Activated CD8-positive, alpha-beta memory T cell treated with anti-CD3 and anti-CD28 coated beads, Interleukin-2, amount 50 U/mL, for 4 hours (primary cell): ENCODE measurements around the gene RNF20.
A peak's percentile ranks its signal among the peaks of the same experiment; 100 is the strongest.
"Not testable (repeated sequence)": the region's sequence is repeated elsewhere in the genome, so short reads cannot be mapped to it uniquely, and the experiment has no call there.

Experiments
- DNase-seq: peaks from one replicate; pipeline ENCODE4 v3.0.0-alpha.2; 2020

The RNF20 gene

DNA sequence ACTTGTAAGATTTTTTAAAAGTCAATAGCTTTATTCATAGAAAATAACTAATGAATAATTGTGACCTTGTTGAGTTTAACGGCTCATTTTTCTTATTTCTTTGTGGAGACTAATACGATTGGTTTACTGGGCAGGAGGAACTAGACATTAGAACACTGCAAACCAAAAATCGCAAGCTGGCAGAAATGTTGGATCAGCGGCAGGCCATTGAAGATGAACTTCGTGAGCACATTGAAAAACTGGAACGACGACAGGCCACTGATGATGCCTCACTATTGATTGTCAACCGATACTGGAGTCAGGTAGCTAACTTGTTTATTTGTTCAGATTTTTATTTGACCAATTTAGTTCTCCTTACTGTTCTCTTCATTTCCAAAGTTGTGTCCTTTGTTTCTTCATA lies 6.4 kb downstream of the RNF20 start:
- DNase-seq: no peak

DNA sequence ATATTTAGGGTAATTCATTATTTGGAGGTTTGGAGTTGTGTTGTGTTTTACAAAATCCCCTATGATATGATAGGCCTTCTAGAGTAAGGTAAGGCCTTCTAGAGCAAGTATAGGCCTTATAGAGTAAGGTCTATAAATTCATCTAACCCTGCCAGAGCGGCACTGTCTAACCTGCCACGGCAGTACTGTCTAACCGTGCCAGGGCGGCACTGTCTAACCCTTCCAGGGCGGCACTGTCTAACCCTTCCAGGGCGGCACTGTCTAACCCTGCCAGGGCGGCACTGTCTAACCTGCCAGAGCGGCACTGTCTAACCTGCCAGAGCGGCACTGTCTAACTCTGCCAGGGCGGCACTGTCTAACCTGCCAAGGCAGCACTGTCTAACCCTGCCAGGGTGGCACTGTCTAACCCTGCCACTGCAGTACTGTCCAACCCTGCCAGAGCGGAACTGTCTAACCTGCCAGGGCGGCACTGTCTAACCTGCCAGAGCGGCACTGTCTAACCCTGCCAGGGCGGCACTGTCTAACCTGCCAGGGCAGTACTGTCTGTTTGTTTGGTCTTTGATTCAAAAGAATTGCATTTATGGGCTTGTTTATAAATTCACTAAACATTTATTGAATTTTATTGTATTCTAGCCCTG lies 9.6 kb downstream of the RNF20 start:
- DNase-seq: no peak

DNA sequence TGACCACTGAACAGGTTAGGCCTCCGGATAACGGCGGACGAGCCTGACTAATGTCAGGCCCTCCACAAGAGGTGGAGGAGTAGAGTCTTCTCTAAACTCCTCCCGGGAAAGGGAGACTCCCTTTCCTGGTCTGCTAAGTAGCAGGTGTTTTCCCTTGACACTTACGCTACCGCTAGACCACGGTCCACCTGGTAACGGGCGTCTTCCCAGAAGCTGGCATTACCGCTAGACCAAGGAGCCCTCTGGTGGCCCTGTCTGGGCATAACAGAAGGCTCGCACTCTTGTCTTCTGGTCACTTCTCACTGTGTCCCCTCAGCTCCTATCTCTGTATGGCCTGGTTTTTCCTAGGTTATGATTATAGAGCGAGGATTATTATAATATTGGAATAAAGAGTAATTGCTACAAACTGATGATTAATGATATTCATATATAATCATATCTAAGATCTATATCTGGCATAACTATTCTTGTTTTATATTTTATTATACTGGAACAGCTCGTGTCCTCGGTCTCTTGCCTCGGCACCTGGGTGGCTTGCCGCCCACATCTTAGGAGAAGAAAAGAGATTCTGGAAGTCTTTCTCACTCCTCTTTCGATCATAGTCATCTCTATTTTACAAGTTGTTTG lies 15.9 kb downstream of the RNF20 start:
- DNase-seq: not testable (repeated sequence)

DNA sequence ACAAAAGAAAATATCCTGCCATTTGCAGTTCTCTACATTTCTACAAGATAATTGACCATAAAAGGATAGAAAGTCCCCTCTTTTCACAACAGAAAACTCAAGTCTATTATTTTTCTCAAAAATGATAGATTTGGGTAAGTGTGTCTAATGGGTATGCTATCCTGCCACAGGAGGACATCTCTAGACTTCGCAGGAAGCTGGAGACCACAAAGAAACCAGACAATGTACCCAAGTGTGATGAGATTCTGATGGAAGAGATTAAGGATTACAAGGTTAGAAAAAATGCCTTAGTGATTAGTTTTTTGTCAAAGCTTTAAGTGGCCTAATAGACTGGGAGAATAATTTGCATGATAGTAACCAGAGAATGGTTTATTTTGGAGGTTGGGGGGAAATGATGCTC lies 28.1 kb downstream of the RNF20 start:
- DNase-seq: no peak

DNA sequence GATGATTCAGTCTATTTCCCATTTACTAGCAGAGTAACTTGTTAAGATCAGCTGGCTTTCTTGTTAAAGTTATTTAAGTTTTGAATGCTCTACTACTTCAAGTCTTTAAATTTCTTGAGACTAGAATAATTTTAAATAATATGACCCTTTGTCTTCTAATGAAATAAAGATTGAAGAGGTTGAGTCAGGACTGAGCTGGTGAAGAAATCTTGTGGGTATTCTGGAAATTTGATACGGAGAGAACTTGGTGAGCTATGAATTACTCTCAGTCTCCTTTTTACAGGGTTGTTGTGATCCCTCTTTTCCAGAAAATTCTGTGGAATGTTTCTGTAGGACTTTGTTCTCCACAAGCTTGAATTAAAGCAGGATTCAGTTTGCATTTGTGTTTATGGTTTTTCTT lies 29.3 kb downstream of the RNF20 start:
- no peak for DNase-seq

DNA sequence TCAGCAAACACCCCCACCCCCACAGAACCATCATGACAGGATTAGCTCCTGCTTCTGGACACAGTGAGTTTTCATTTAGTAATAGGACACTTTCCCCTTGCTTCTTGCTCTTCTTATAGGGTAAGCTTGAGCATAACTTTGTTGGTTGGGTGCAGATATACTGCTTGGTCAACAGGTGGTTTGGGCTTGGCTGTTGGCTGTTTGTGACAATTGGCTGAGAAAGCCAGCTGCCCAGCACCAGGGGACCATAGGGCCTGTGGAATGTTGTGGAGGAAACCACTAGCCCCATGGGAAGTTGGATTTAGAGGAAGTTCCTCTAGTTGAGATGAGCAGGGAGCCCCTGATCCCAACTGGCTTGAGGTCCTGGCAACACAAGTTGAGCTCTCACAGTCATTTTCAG lies 30.6 kb downstream of the RNF20 start:
- DNase-seq: no peak

DNA sequence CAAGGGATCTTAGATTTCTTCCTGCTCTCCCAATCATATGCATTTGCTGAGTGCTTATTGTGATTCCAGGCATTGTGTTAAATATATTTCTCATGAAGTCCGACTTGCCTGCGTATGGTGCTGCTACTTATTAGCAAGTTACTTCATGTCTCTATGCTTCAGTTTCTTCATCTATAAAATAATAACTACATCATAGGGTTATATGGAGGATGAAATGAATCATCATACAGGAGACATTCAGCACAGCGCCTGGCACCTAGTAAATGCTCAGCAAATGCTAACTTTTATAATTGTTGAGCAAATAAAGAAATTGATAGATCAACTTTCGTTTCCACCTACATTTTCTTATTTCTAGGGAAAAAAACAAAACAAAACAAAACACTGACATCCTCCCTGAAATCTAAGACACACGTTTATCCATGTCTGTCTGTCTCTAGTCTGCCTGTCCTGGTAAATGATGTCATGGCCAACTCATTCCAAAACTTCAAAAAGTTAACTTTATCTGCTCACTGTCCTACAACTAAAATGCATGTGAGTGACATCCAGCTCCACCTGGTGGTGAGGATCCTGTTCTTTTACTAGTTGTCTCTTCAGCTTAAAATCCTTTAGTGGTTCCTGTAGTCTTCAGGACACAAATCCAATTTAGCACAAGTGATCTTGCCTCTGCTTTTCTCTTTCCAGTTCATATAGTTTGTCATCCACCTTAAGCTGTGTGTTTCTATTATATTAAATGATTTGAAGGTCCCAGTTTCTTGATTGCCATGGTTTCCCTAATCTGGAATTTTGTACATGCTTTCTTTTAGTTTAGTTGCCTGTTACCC lies 33.5 kb downstream of the RNF20 start:
- peak; percentile 19 for DNase-seq

DNA sequence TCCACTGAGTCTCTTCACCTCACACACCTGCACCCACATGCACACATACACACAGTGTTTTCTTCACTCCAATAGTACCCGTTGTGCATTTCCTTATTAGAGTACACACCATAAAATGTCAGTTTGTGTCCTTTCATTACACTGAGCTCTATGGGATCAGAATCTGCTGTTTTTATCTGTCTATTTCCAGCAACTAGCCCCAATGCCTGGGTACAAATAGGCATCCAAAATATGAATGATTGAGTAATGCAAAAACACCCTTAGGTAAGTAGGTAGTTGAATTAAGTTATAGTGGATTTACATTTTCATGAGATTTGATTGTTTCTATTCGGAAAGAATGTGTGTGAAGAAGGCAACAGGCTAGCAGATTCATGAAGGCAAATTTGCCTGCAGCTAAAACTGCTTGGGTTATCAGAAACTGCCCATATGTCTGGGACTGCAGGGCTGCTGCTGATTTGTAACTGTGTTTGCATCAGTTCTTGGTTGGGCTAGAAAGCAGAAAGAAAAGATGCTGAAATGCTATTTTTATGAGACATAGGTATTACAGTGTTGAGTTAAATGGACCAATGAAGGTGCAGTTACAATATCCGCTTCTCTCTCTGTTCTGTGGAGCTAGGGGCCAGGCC lies 34.2 kb downstream of the RNF20 start:
- DNase-seq: no peak

DNA sequence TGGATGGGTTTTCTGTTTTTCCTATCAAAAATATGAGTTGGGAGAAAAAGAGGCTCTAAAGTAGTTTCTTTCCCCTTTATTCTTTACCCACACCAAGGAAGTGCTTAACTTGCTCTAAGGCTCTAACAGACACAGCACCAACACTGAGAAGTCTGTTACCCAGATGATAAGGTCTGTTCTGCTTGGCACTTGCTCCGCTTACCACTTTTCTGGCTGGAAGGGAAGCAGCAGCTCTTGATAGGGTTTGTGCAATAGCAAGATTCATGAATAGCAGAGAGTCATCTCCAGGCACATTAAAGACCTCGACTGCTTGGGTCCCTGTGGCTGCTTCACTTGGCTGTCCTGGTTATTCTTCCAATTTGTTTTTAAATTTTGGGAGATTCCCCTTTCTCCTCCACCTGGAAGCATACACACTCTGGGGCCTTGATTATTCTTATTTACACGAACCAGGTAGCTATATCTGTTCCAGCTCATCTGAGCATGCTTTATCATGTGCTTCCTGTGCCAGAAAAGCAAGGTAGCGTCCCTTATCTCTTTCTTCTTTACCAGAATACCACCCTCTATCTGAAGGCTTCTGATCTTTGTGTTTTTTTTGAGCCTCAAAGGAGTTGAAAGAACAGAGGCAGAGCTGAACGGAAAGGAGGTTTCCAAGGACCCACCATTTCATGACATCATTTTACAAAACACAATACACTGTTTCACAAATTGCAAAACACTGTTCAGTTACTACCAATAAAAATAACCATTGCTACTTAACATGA lies 36.3 kb downstream of the RNF20 start:
- no peak for DNase-seq

DNA sequence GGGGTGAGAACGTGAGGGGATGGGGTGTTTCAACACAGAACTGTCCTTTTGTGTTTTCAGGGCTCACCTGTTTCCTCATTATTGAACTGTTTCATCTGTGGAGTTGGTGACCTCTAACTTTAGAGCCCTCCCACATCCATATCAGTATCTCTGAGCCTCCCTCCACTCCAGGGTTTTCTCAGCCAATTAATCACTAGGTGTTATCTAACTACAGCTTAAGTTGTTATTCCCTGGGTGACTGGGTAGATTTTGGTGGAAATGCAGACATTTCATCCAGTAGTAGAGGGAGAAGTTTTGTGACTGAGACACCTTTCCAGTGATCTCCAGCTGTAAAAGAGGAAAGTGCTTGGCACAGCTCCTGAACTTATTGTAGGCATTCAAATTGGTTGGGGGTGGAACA lies 37.5 kb downstream of the RNF20 start:
- no peak for DNase-seq

DNA sequence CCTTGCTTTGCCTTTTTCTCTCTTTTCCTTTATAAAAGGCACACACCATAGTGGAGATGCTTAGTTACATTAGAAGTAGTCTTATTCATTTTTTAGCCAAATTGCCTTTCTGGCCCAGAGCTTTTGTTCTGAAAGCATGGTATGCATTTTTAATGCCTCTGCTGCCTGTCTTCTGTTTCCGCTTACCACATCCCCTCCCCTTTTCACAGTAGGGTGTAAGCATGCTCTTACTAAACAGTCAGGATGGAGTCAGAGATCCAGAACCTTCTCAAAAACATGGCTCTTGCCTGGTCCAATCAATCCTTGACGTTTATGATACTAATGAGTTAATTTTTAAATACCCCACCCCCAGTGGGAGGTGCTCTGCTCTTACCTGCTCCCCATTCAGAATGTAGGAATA lies 38.7 kb downstream of the RNF20 start:
- no peak for DNase-seq

DNA sequence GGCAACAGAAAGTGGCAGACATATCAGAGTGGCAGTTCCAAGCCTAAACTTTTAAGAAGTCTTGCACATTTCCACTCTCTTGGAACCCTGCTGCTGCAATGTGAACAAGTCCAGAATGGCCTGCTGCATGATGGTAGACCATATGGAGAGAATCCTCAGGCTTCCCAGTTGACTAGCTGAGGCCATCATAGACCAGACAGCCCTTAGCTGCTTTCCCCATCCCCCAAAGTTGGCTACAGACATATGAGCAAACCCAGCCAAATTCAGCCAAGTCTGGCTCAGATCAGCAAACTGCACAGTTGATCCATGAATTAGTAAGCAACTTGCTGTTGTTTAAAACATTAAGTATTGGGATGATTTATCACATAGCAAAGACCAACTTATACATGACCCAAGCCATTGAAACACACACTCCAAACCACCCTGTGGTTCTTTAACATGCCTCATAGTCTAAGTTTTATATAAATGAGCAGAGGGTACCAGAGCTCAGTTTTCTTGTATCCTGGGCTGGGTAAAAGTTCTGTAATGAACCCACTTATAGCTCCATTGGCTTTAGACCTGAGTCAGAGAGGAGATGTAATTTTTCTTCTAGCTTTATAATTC lies 41.2 kb downstream of the RNF20 start:
- DNase-seq: no peak

DNA sequence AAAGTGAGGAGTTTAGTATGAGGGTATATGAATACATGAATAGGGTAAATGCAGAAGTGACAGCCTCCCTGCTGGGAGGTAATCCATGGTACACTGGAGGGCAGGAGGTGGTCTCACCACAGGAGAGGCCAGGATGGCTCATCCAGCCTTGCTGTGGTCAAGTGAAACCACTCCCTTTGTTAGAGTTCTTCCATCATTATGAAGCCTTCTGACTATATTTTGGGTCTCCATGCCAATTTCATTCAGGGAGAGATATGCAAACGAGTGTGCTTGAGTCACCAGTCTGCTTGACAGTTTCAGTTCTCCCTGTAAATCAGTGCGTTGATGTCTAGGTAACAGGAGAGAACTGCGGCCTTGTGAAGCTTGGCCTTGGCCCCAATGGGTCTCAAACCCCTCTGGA lies 44.7 kb downstream of the RNF20 start:
- DNase-seq: no peak

DNA sequence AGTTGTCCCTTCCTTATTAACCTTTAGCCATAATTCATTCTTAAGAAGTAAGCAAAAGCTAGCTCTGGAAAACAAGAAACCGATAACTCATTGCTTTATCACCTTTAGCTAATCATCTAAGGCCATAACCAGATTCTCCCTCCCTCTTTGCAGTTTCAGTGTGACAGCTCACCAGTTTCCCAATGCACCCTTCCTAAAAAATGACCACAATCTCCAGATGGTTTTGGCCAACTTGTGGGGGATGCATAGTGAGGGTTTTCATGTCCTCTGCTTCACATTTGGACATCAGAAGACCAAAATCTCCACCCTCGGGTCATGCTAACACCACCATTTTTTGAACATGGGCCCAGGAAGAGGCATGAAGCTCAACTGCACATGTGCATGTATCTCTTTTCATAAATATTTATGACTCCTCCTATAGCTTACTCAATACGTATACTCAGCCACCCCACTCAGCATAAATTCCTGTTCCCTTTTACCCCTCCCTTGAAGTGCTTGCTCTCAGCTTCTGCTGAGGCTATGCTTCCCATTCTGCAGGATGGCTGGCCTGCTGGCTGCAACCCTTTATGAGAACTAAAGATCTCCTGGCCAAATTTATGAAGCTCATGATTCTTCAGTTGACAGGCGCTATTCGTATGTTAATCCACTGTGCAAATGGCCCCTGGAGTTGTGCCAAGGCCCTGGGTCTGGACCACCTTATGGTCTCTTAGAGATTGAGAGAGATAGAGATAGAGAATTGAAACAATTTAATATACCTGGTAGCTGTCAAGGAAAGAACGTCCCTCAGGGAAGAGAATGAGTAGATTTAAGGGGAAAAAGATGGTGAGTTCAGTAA lies 46.3 kb downstream of the RNF20 start:
- no peak for DNase-seq

DNA sequence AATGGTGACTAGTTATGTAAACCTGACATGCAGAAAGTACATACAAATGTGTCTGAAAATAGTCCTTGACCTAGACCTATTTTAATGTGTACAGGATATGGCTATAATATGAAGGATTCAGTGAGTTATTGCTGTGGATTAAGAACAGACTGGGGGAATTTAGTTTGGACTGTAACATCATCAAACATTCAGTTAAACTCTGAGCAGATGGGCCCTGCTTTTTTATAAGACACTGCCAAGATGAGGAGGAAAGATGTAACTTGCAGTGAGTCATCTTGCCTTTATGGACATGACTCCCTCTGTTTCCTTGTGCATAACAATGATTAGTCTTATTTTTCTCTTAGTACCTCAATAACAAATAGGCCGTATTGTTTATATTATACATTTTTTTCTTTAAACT lies 48.9 kb downstream of the RNF20 start:
- DNase-seq: no peak

DNA sequence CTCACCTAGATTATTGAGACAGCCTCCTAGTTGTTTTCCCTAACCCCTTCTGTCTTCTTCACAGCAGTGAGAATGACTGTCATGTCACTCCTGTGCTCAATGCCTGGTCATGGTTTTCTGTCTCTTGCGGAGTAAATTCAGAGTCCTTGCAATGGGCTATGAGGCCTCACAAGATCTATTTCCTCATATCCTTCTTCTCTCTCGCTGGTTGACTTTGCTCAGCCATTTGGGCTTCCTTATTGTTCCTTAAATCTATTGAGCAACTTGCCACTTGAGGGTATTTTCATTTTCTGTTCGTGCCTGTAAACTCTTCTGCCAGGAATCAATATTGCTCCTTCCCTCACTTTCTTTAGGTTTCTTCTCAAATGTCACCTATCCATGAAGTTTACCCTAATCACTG lies 52.1 kb downstream of the RNF20 start:
- no peak for DNase-seq

DNA sequence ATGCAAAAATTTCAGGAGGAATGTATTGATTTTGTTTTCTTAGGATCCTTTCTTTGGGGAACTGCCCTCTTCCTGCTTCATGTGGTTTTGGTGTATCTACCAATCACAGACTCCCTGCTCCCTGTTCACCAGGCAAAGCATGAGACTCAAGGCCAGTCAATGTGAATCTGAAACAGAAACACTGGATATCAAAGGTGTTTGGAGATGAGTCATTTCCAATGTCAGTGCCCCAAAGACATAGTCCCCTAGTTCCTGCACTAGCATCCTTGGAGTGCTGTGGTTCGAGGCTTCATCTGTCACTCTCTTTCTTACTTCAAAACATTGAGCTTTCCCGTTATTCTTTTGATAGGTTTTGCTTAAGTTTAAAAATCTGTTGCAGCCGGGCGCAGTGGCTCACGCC lies 53.0 kb downstream of the RNF20 start:
- DNase-seq: no peak

DNA sequence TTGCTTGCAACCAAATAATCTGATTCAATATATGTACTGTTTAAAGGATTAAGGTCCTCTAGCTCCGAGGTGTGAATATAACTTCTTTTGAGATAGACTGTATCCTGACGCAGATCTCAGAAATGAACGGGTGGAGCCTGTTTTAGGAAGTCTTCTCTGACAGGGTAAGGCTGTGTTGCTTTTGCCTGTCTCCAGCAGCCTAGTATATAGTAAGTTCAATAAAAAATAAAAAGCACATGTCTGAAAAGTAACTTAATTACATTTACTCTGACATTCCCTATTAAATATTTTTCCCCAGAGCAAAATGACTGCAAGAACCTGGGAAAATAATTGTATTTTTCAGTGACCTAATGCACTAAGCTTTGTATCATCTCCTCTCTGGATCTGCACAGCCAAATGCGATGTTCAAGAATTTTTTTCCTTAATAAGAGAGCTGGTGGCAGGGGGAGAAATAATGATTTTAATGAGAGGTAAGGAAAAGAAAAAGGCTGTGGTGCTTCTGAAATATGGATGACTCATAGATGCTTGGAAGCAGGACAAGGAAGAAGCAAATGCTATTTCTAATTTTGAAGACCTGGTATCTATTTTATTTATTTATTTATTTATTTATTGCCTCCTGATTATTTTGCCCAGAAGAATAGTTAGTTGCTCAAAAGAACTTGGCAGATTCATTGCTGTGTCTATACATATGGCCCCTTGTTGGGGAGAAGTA lies 53.8 kb downstream of the RNF20 start:
- DNase-seq: no peak

DNA sequence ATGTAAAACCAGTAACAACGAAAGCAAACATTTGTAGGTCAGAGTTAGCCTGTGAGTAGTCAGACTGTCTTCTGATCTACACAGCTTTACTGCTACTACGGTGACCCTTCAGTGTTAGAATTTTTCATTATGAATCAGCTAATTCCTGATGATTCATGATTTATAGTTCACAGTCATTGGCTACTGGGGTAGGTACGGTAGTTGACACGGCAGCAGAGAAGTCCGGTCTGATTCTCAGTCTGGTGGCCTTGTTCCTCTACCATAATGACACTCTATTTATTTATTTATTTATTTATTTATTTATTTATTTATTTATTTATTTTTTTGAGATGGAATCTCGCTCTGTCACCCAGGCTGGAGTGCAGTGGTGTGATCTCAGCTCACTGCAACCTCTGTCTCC lies 56.4 kb downstream of the RNF20 start:
- DNase-seq: not testable (repeated sequence)

DNA sequence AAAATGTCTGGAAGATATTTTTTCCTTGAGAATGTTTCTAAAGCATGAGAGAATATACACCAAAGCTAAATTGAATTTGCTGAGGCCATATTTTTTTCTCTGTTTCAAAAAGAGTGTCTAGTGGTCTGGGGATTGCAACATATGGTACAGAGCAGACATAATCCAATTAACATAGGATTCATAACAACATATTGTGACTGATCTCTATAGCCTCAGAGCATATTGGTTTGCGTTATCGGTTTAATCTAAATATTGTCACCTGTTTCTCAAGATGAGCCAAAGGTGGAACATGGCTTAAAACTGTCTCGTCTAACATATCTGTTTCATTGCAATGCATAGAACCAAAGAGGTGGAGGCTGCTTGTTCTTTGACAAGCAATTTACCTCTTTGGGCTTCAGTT lies 57.2 kb downstream of the RNF20 start:
- no peak for DNase-seq
